HepG2 (cell line): ENCODE data around the gene C16orf87. TPM values are rescaled to one million over a fixed set of nuclear protein-coding genes. Genes with fewer than 3 reads are reported as not detected.
A peak's percentile ranks its signal among the peaks of the same experiment; 100 is the strongest.

ENCODE experiments used
- HCFC1 ChIP-seq: fragments of 150-350 bp; IDR thresholded peaks from 2 replicates; pipeline ENCODE4 v1.6.1; 2014; ENCODE audit warnings: low read depth, low read length
- HMGXB4 ChIP-seq, 2 experiments: sonication (generic) in 1 of 2; formaldehyde crosslinking in 1 of 2; IDR thresholded peaks; 2 replicates each; pipeline versions ENCODE4 v1.4.0 to v1.6.1; 2018 to 2020; ENCODE audit warnings: missing genetic modification reagents in 2 of 2, borderline replicate concordance in 1 of 2, low read depth in 1 of 2, mild to moderate bottlenecking in 1 of 2, missing biosample characterization in 1 of 2
- MXD3 ChIP-seq: IDR thresholded peaks from 2 replicates; pipeline ENCODE4 v1.6.1; 2016; ENCODE audit warnings: mild to moderate bottlenecking, missing biosample characterization, missing genetic modification reagents
- MYC ChIP-seq: sonication (generic); formaldehyde crosslinking; IDR thresholded peaks from 2 replicates; pipeline ENCODE4 v1.9.0; 2021; ENCODE audit warnings: missing genetic modification reagents, borderline replicate concordance
- NAIF1 ChIP-seq: sonication (generic); formaldehyde crosslinking; IDR thresholded peaks from 2 replicates; pipeline ENCODE4 v1.5.0; 2020; ENCODE audit warnings: mild to moderate bottlenecking, missing genetic modification reagents, borderline replicate concordance
- PITX1 ChIP-seq: sonication (generic); formaldehyde crosslinking; IDR thresholded peaks from 2 replicates; pipeline ENCODE4 v1.5.1; 2020; ENCODE audit warnings: mild to moderate bottlenecking, missing genetic modification reagents
- RBM39 ChIP-seq: fragments of 200-400 bp; formaldehyde crosslinking; IDR thresholded peaks from one replicate; pipeline ENCODE4 v1.6.1; 2018; ENCODE audit warnings: antibody characterized with exemption, mild to moderate bottlenecking, low read depth, low read length; ENCODE audit not compliant: poor library complexity, severe bottlenecking
- RFX1 ChIP-seq: fragments of 450-650 bp; IDR thresholded peaks from 2 replicates; pipeline ENCODE4 v1.6.1; 2017
- SCMH1 ChIP-seq: sonication (generic); formaldehyde crosslinking; IDR thresholded peaks from 2 replicates; pipeline ENCODE4 v1.9.0; 2021; ENCODE audit warnings: missing genetic modification reagents, mild to moderate bottlenecking, borderline replicate concordance
- UBTF ChIP-seq: sonication (generic); formaldehyde crosslinking; IDR thresholded peaks from 2 replicates; pipeline ENCODE4 v1.4.0; 2020; ENCODE audit warnings: mild to moderate bottlenecking, missing genetic modification reagents
- WIZ ChIP-seq: sonication (generic); formaldehyde crosslinking; IDR thresholded peaks from 2 replicates; pipeline ENCODE4 v1.5.1; 2020; ENCODE audit warnings: mild to moderate bottlenecking, missing genetic modification reagents
- ZBTB26 ChIP-seq: IDR thresholded peaks from 2 replicates; pipeline ENCODE4 v1.6.1; 2016; ENCODE audit warnings: missing compliant biosample characterization, missing genetic modification reagents, borderline replicate concordance
- ZFX ChIP-seq: sonication (generic); formaldehyde crosslinking; IDR thresholded peaks from 2 replicates; pipeline ENCODE4 v1.4.0; 2020; ENCODE audit warnings: mild to moderate bottlenecking, low read depth, missing genetic modification reagents, moderate library complexity
- ZKSCAN5 ChIP-seq: sonication (generic); formaldehyde crosslinking; IDR thresholded peaks from 2 replicates; pipeline ENCODE4 v1.5.1; 2020; ENCODE audit warnings: mild to moderate bottlenecking, missing genetic modification reagents
- ZNF225 ChIP-seq: sonication (generic); formaldehyde crosslinking; IDR thresholded peaks from 2 replicates; pipeline ENCODE4 v1.4.0; 2020; ENCODE audit warnings: mild to moderate bottlenecking, missing genetic modification reagents
- ZNF280D ChIP-seq: sonication (generic); formaldehyde crosslinking; IDR thresholded peaks from 2 replicates; pipeline ENCODE4 v1.5.1; 2020; ENCODE audit warnings: mild to moderate bottlenecking, missing genetic modification reagents
- ZNF431 ChIP-seq: sonication (generic); formaldehyde crosslinking; IDR thresholded peaks from 2 replicates; pipeline ENCODE4 v1.9.0; 2022; ENCODE audit warnings: missing genetic modification reagents, low read depth, mild to moderate bottlenecking, borderline replicate concordance
- ZNF777 ChIP-seq: sonication (generic); formaldehyde crosslinking; IDR thresholded peaks from 2 replicates; pipeline ENCODE4 v1.4.0; 2020; ENCODE audit warnings: missing genetic modification reagents
- ZNF788 ChIP-seq: sonication (generic); formaldehyde crosslinking; IDR thresholded peaks from 2 replicates; pipeline ENCODE4 v1.5.0; 2020; ENCODE audit warnings: mild to moderate bottlenecking, missing genetic modification reagents, borderline replicate concordance
- ZSCAN12 ChIP-seq: sonication (generic); formaldehyde crosslinking; IDR thresholded peaks from 2 replicates; pipeline ENCODE4 v1.9.0; 2021; ENCODE audit warnings: mild to moderate bottlenecking, missing genetic modification reagents
- polyA plus RNA-seq, 8 experiments: library from polyadenylated mRNA; depleted of rRNA in 3 of 8; stranded (reverse) in 7 of 8; unstranded in 1 of 8; fragments of >200 nt; fragmentation: Illumina TruSeq in 4 of 8; extraction: Trizol in 4 of 8; gene quantifications; 2 replicates each; pipeline versions ENCODE4 v1.2.1 to v1.2.3, GENCODE V29; 2011 to 2016; ENCODE audit warnings: low read depth in 4 of 8, missing spikeins in 1 of 8, mixed read lengths in 1 of 8; ENCODE audit not compliant: insufficient read depth in 1 of 8
- total RNA-seq, 5 experiments: library from RNA; depleted of rRNA; stranded (reverse); fragments of >200 nt; fragmentation: Illumina TruSeq; extraction: Trizol; gene quantifications; 2 replicates each; pipeline ENCODE4 v1.2.3, GENCODE V29; 2016; ENCODE audit warnings: low read depth in 1 of 5

Gene C16orf87
- total and polyA plus RNA-seq, 2 of the 13 experiments (the other 11 are each of a cell fraction or from before 2014, with no cell fraction given), result 8.6 to 19.5 TPM

GRCh38 chr16:46830417-46830901 lies 521 bp downstream of the C16orf87 start (continued):
- TF ChIP-seq ZNF280D (CRISPR knock-in tag) (no peak), UBTF (peak; percentile 94), NAIF1 (CRISPR knock-in tag) (peak; percentile 31; the same call in 1 of the 2 replicates), ZNF788 (CRISPR knock-in tag) (peak; percentile 59; the same call in 1 of the 2 replicates), ZNF225 (CRISPR knock-in tag) (peak; percentile 78), HCFC1 (0 out of 2 replicates have a peak, but pooled peaks have one; percentile 1), ZKSCAN5 (CRISPR knock-in tag) (no peak), MYC (CRISPR knock-in tag) (peak; percentile 57), SCMH1 (no peak), ZFX (CRISPR knock-in tag) (peak; percentile 66), RBM39 (peak; percentile 40), ZBTB26 (CRISPR knock-in tag) (no peak), ZNF431 (CRISPR knock-in tag) (0 out of 2 replicates have a peak, but pooled peaks have one; percentile 2), HMGXB4 (CRISPR knock-in tag; IDR thresholded peaks at IDR 0.05; ENCODE audit: borderline replicate concordance in 1 of 2, low read depth in 1 of 2) (peak in 1 of 2 experiments; percentile 15; a peak in 1 of 4 replicates), PITX1 (CRISPR knock-in tag) (peak; percentile 33; the same call in 1 of the 2 replicates), WIZ (CRISPR knock-in tag) (0 out of 2 replicates have a peak, but pooled peaks have one; percentile 16), MXD3 (CRISPR knock-in tag) (peak; percentile 34; the same call in 1 of the 2 replicates), ZNF777 (CRISPR knock-in tag) (peak; percentile 80), RFX1 (no peak), ZSCAN12 (CRISPR knock-in tag) (0 out of 2 replicates have a peak, but pooled peaks have one; percentile 91)
